HEK293T (cell line): ENCODE results near the gene FCAR.
"Not testable (repeated sequence)": the region's sequence is repeated elsewhere in the genome, so short reads cannot be mapped to it uniquely, and the experiment has no call there.

Experiments
- ARNT ChIP-seq: fragments of 450-650 bp; IDR thresholded peaks from 2 replicates; pipeline ENCODE4 v1.6.1; 2017; ENCODE audit warnings: mild to moderate bottlenecking
- BHLHE40 ChIP-seq: fragments of 450-650 bp; IDR thresholded peaks from 2 replicates; pipeline ENCODE4 v1.6.1; 2016; ENCODE audit warnings: mild to moderate bottlenecking, moderate library complexity, borderline replicate concordance
- ELF4 ChIP-seq: fragments of 450-650 bp; IDR thresholded peaks from 2 replicates; pipeline ENCODE4 v1.6.1; 2017; ENCODE audit warnings: antibody characterized with exemption
- FOXA1 ChIP-seq: fragments of 450-650 bp; IDR thresholded peaks from 2 replicates; pipeline ENCODE4 v1.6.1; 2016; ENCODE audit warnings: mild to moderate bottlenecking
- FOXK2 ChIP-seq: fragments of 450-650 bp; IDR thresholded peaks from 2 replicates; pipeline ENCODE4 v1.6.1; 2016; ENCODE audit warnings: mild to moderate bottlenecking
- FOXM1 ChIP-seq: fragments of 450-650 bp; IDR thresholded peaks from 2 replicates; pipeline ENCODE4 v1.6.1; 2017; ENCODE audit warnings: mild to moderate bottlenecking, borderline replicate concordance
- L3MBTL2 ChIP-seq: fragments of 450-650 bp; conservative IDR thresholded peaks from 2 replicates; pipeline ENCODE4 v1.6.1; 2016; ENCODE audit warnings: mild to moderate bottlenecking
- NFRKB ChIP-seq: fragments of 450-650 bp; IDR thresholded peaks from 2 replicates; pipeline ENCODE4 v1.6.1; 2016; ENCODE audit warnings: mild to moderate bottlenecking, moderate library complexity
- PKNOX1 ChIP-seq: fragments of 450-650 bp; IDR thresholded peaks from 2 replicates; pipeline ENCODE4 v1.6.1; 2016
- SP1 ChIP-seq: fragments of 450-650 bp; IDR thresholded peaks from 2 replicates; pipeline ENCODE4 v1.6.1; 2017
- SUZ12 ChIP-seq: fragments of 450-650 bp; IDR thresholded peaks from 2 replicates; pipeline ENCODE4 v1.6.1; 2016; ENCODE audit warnings: mild to moderate bottlenecking
- ZNF384 ChIP-seq: fragments of 450-650 bp; IDR thresholded peaks from 2 replicates; pipeline ENCODE4 v1.6.1; 2016

- TF ChIP-seq ARNT, FOXK2, PKNOX1, FOXM1, FOXA1, NFRKB, BHLHE40, ELF4, ZNF384, SP1, SUZ12, L3MBTL2: not testable (repeated sequence)
These were observed 30.2 kb downstream of the FCAR start for GRCh38 chr19:54904261-54904660.
